OCI-LY7 (cell line): ENCODE measurements around the gene SNAPIN. TPM values are rescaled to one million over a fixed set of nuclear protein-coding genes. Genes with fewer than 3 reads are reported as not detected.

Source experiments
- BruUV-seq: library from RNA; stranded (reverse); fragments of 400-500 nt; replicated peaks from 2 replicates; lab custom pipeline; 2021; lab: Mats Ljungman, UMichigan
- CTCF ChIA-PET: fragments of 300-600 bp; sonication (Branson Sonifier 250); formaldehyde crosslinking; loops from one replicate; lab custom pipeline; 2022; ENCODE audit warnings: antibody characterized with exemption; ENCODE audit not compliant: unreplicated experiment; lab: Charles Lee
- POLR2A ChIA-PET: fragments of 300-600 bp; sonication (Branson Sonifier 250); formaldehyde crosslinking; loops from one replicate; lab custom pipeline; 2022; ENCODE audit warnings: antibody characterized with exemption; lab: Charles Lee
- DNase-seq: peaks from one replicate; pipeline ENCODE4 v3.0.0-alpha.2; 2015; ENCODE audit warnings: low spot score
- H2AFZ ChIP-seq: fragments of 200-600 bp; sonication (generic), shearing (Covaris generic); 2 replicates; pipeline ENCODE4 v1.6.1; 2014; ENCODE audit warnings: mild to moderate bottlenecking, antibody characterized with exemption, low read length, moderate library complexity
- H3K27ac ChIP-seq: fragments of 200-600 bp; sonication (generic); 2 replicates; pipeline ENCODE4 v1.5.1; 2014; ENCODE audit warnings: mixed run types, low read depth, mild to moderate bottlenecking, moderate library complexity, low read length, inconsistent platforms; ENCODE audit not compliant: poor library complexity, severe bottlenecking
- H3K36me3 ChIP-seq: fragments of 200-600 bp; sonication (generic); 2 replicates; pipeline ENCODE4 v1.6.1; 2014; ENCODE audit warnings: mild to moderate bottlenecking, antibody characterized with exemption, low read length, moderate library complexity, mixed read lengths; ENCODE audit not compliant: insufficient read depth
- H3K4me1 ChIP-seq: fragments of 200-600 bp; sonication (generic); 2 replicates; pipeline ENCODE4 v1.5.1; 2014; ENCODE audit warnings: mild to moderate bottlenecking, low read length; ENCODE audit not compliant: insufficient read depth, poor library complexity, severe bottlenecking
- H3K4me2 ChIP-seq: fragments of 200-600 bp; sonication (generic); 2 replicates; pipeline ENCODE4 v1.6.1; 2014; ENCODE audit warnings: mild to moderate bottlenecking, low read length
- H3K4me3 ChIP-seq: fragments of 200-600 bp; sonication (generic); 2 replicates; pipeline ENCODE4 v1.5.1; 2014; ENCODE audit warnings: mild to moderate bottlenecking, low read depth, low read length; ENCODE audit not compliant: poor library complexity, severe bottlenecking
- H3K79me2 ChIP-seq: fragments of 200-600 bp; sonication (generic); 2 replicates; pipeline ENCODE4 v1.6.1; 2016; ENCODE audit warnings: low read depth, mild to moderate bottlenecking, low read length, moderate library complexity, mixed read lengths; ENCODE audit not compliant: insufficient read depth
- H3K9me2 ChIP-seq: fragments of 200-600 bp; sonication (generic); 2 replicates; pipeline ENCODE4 v1.6.1; 2016; ENCODE audit warnings: mild to moderate bottlenecking, low read length, mixed read lengths; ENCODE audit not compliant: insufficient read depth
- H3K9me3 ChIP-seq: fragments of 200-600 bp; sonication (generic); 2 replicates; pipeline ENCODE4 v1.6.1; 2014; ENCODE audit warnings: mild to moderate bottlenecking, mixed run types, low read length, mixed read lengths
- H4K20me1 ChIP-seq: fragments of 200-600 bp; sonication (generic); 2 replicates; pipeline ENCODE4 v1.6.1; 2014; ENCODE audit warnings: mild to moderate bottlenecking, antibody characterized with exemption, low read length, moderate library complexity, mixed read lengths; ENCODE audit not compliant: insufficient read depth
- EZH2phosphoT487 ChIP-seq: fragments of 200-600 bp; sonication (generic); IDR thresholded peaks from 2 replicates; pipeline ENCODE4 v1.6.1; 2018; ENCODE audit warnings: low read depth, borderline replicate concordance, mild to moderate bottlenecking, mixed run types, antibody characterized with exemption, low read length, moderate library complexity, mixed read lengths
- intact Hi-C: fragments of 100-400 bp; cut with micrococcal nuclease; formaldehyde crosslinking; loops from one replicate; pipeline ENCODE4 v1.10.0; 2022; ENCODE audit not compliant: unreplicated experiment
- total RNA-seq, 2 experiments: library from RNA; depleted of rRNA in 1 of 2; stranded (reverse); fragments of >200 nt in 1 of 2; shearing (Covaris generic) in 1 of 2; gene quantifications; 2 replicates each; pipeline ENCODE4 v1.2.3, GENCODE V29; 2014 to 2022
- TF ChIP-seq, protein P1 (sequence below): fragments of 200-600 bp; sonication (generic); conservative IDR thresholded peaks from 2 replicates; pipeline ENCODE4 v1.5.1; 2014; ENCODE audit warnings: mild to moderate bottlenecking, antibody characterized with exemption, low read length, moderate library complexity, mixed read lengths

Gene SNAPIN
- total RNA-seq, 2 experiments from 2014 or later, result 31.1 to 44.5 TPM

DNA sequence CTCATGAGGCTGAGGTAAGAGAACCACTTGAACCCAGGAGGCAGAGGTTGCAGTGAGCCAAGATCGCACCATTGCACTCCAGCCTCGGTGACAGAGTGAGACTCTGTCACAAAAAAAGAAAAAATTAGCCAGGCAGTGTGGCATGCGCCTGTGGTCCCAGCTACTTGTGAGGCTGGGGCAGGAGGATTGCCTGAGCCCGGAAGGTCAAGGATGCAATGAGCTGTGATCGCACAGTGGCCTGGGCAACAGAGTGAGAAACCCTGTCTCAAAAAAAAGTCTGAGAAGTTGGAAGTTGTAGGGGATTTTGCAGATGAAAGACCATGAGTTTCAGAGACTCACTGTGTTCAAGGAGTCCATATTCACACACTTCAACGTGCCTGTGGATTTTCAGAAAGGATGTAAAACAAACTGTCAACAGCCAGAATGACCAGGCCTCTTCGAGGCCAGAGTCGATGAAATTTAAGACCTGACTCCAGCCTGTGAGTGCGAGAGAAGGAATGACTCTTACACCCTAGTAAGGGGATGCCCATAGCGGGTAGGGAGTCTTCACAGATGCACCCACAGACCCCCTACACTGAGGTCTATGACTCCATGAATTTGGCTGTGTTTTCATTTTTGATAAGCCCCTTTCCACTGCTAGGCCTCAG is 33.4 kb upstream of the SNAPIN start:
- Histone ChIP-seq H3K9me3 (no peaks in the 10 kb centered on the region), H3K36me3 (no peaks in the 10 kb centered on the region), H3K4me2 (no peak overlapping the region), H4K20me1 (no peaks in the 10 kb centered on the region), H3K79me2 (no peaks in the 10 kb centered on the region), H2AFZ (no peak overlapping the region), H3K4me3 (no peak overlapping the region), H3K27ac (no peak overlapping the region), H3K4me1 (peaks cover 22% of the 10 kb centered on the region), H3K9me2 (no peaks in the 10 kb centered on the region)
- BruUV-seq, result no TSS peak
- CTCF ChIA-PET, result no interaction called here
- TF ChIP-seq, protein P1, sequence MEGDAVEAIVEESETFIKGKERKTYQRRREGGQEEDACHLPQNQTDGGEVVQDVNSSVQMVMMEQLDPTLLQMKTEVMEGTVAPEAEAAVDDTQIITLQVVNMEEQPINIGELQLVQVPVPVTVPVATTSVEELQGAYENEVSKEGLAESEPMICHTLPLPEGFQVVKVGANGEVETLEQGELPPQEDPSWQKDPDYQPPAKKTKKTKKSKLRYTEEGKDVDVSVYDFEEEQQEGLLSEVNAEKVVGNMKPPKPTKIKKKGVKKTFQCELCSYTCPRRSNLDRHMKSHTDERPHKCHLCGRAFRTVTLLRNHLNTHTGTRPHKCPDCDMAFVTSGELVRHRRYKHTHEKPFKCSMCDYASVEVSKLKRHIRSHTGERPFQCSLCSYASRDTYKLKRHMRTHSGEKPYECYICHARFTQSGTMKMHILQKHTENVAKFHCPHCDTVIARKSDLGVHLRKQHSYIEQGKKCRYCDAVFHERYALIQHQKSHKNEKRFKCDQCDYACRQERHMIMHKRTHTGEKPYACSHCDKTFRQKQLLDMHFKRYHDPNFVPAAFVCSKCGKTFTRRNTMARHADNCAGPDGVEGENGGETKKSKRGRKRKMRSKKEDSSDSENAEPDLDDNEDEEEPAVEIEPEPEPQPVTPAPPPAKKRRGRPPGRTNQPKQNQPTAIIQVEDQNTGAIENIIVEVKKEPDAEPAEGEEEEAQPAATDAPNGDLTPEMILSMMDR, result no peak
- no peak for TF ChIP-seq EZH2phosphoT487
- POLR2A ChIA-PET, result no interaction called here
- DNase-seq, result no peak
- intact Hi-C loops, result no loop called here

DNA sequence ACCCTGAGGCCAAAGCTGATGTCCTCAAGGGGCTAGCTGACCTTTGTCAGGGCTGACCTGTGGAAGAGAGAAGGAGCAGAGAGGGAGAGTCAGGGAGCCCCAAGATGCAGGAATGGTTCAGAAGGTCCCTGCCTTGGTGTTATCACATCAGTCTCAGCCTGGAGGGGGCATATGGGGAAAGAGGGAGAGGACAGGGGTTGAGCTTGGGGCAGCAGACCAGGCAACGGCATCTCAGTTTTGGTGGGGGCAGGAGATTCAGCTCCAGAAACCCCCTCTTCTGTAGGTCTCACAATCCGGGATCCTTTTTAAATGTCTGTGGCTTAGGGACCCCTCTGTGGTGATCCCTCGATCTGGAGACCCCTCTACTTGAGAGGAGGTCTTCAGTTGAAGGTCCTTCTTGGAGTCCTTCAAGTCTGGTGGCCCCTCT is 32.0 kb upstream of the SNAPIN start:
- Histone ChIP-seq H2AFZ (no peak overlapping the region), H4K20me1 (no peaks in the 10 kb centered on the region), H3K27ac (no peak overlapping the region), H3K36me3 (no peaks in the 10 kb centered on the region), H3K9me2 (no peaks in the 10 kb centered on the region), H3K4me1 (peaks cover 22% of the 10 kb centered on the region), H3K79me2 (no peaks in the 10 kb centered on the region), H3K9me3 (no peaks in the 10 kb centered on the region), H3K4me2 (peak overlapping the region; percentile 39; the same call in 1 of the 2 replicates), H3K4me3 (no peak overlapping the region)
- DNase-seq, result no peak
- POLR2A ChIA-PET, result interaction anchor here (0.7 to 1.2 kb wide), 4 partner anchors 8 to 29 kb away, joined by 3 to 4 read pairs (median 3); no protein-coding TSS in a partner anchor
- CTCF ChIA-PET, result no interaction called here
- BruUV-seq, result no TSS peak
- TF ChIP-seq, protein P1, result no peak
- TF ChIP-seq EZH2phosphoT487, result no peak
- intact Hi-C loops, result no loop called here
